Activated CD8-positive, alpha-beta memory T cell treated with anti-CD3 and anti-CD28 coated beads for 4 hours (primary cell): ENCODE results near the gene GCSAM.

Experiments used
- DNase-seq, 2 donors: peaks; one replicate each; pipeline ENCODE4 v3.0.0-alpha.2; 2020; ENCODE audit warnings: low read depth in 2 of 2

Gene GCSAM

DNA sequence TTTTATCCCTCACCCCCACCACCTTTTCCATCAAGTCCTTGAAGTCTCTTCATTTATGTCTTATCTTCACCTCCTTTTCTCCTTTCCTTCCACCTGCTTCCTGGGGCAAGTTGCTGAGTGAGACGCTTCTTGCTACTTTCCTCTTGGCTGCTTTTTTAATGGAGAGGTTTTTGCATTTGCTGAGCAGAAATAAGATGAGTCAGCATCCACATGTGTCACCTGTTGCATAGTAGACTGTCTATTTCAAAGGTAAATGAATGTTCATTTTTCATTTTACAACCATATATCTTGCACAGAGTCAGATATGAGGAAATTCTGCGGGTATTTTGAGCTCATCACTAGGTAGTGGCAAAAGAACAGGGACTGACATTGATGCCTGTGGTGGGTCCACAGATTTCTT is 28.3 kb downstream of the GCSAM start:
- no peak for DNase-seq

DNA sequence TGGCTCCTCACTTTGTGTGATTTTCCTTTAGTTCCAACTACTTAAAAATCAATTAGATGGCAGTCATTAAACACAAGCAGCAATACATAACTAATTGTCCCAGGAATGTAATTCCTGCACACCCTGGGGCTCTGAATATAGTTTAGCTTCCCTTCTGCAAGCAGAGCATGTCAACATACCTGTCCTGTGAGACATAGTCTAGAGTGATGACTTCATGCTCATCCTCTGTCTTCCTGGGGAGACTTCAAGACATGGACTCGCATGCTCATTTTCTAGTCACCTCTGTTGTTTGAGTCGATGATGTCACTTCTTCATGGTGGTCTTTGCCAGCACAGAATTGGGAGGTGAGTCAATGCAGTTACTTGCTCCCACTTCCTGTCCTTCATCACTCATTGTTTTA is 31.1 kb downstream of the GCSAM start:
- DNase-seq, result no peak

- DNase-seq, result no peak
Measured at GRCh38 chr3:112097378-112097777, 35.7 kb downstream of the GCSAM start.

- no peak for DNase-seq
Measured at GRCh38 chr3:112096176-112096575, 36.9 kb downstream of the GCSAM start.

- no peak for DNase-seq
Measured at GRCh38 chr3:112095731-112096130, 37.3 kb downstream of the GCSAM start.

GRCh38 chr3:112093180-112093522 is 39.9 kb downstream of the GCSAM start:
- no peak for DNase-seq

DNA sequence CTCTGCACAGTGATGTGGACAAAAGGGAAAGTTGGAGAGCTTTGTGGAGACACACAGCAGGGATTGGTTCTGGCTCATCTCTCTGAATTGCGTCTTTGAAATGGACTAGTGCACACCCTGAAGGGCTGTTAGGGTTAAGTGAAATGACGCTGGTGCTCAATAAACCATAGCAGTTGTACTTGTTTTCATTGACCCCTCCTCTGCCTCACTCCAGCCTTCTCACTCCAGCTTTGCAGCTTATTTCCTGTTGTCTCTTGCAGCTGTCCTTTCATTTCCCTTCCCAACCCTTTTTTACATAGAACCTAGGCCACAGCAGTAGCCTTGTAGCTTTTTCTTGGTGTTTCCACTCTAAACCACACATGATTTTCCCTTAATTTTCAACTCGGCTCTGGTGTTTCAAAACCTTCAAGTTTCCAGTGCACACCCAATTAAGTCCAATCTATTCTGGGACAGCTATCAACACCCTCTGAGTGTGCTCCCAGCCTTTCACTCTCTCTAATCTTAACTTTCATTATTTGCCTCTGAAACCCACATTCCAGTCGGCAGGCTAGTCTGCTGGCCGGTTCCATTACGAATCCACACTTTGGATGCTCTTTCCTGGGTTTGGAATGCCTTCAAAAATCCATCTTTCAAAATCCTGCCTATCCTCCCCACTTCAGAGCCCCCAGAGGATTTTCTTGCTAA is 40.4 kb downstream of the GCSAM start:
- no peak for DNase-seq

DNA sequence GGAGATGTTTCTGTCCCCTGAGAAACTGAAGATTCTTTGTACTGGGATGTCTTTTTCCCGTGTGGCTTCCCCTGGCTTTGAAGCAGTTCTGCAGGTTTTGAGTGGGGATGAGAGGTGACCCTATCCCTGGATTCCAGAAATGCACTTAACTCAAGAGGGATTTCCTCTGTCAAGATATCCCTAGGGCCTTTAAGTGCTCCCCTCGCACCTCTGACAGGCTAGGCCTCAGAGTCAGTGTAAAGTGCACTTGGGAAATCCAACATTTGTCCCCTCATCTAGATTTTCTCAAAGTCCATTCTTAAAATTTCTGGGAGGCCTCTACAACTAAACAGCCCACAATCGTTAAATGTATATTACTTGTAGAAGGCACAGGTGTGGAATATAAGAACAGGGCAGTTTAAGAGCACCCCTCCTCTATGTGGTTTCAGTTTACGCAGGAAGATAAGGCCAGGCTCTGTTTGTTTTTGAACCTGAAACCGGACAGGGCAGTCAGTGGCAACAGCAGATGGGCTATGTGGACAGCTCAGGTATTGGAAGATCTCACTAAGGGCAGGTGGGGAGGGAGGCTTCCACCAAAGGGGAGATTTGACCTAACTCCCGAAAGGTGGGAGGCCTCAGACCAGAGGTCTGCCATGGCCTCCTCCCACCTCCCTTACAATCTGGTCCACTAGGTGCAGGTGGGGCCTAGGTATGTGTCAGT is 42.0 kb downstream of the GCSAM start:
- no peak for DNase-seq

- DNase-seq, result no peak
Measured at GRCh38 chr3:112089956-112090886, 42.8 kb downstream of the GCSAM start.

- no peak for DNase-seq
Measured at GRCh38 chr3:112088944-112089343, 44.1 kb downstream of the GCSAM start.

DNA sequence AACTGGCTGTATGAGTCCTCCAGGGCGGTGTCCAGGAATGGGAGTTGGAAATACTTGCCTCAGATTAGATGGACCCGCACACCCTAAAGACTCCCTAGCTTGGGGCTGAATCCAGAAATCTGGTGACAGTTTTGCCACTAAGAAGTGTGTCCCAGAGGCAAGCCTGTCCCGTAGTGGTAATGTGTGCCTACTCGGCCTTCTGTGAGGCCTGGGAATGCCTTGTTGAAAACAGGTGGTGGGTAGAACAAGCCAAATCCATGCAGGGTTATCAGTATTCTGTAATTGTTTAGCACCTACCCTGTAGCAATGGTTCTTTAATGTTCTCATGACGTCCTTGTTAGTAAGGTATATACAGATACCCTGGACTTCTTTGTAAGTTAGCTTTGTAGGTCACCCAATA is 45.3 kb downstream of the GCSAM start:
- no peak for DNase-seq

- DNase-seq, result no peak
Measured at GRCh38 chr3:112086875-112087524, 46.0 kb downstream of the GCSAM start.

DNA sequence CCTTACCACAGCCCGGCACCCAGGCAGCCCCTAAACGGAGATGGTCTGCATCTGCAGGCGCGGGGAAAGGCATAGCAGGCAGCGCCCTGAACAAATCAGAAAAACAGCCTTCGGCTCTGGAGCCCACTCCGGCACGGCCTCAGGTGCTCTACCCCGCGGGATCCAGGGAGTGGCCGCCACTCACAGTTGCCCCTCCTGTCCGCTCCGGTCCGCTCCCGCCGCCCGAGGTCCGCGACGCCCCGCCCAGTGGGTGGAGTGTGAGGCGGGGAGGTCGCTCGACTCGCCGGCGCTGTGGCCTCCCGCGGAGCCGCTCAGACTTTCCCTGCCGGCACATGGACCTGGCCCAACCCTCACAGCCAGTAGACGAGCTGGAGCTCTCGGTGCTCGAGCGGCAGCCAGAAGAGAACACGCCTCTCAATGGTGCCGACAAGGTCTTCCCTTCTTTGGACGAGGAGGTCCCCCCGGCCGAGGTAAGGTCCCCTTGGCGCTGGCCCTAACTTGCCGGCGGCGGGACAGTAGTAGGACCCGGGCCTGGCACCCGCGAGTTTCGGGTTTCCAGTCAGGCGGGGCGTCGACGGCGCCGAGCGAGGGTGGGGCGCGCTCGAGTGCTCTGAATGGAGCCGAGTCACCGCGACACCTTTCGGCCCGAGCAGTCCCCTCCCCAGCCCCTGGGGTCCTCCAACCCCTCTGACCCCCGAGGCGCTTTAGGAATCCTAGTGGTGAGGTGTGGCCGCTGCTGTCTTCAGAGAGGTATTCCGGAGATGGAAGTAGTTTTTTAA is 46.8 kb downstream of the GCSAM start, which contains the start of gene C3orf52:
Gene C3orf52 (plus strand): TSS at position 314 of the 779 bp plus-strand sequence. CDS start 19 bp downstream, at position 333.
- DNase-seq, result peak; percentile 11 to 13

GRCh38 chr3:112085735-112086075 is 47.3 kb downstream of the GCSAM start:
- DNase-seq, result no peak

DNA sequence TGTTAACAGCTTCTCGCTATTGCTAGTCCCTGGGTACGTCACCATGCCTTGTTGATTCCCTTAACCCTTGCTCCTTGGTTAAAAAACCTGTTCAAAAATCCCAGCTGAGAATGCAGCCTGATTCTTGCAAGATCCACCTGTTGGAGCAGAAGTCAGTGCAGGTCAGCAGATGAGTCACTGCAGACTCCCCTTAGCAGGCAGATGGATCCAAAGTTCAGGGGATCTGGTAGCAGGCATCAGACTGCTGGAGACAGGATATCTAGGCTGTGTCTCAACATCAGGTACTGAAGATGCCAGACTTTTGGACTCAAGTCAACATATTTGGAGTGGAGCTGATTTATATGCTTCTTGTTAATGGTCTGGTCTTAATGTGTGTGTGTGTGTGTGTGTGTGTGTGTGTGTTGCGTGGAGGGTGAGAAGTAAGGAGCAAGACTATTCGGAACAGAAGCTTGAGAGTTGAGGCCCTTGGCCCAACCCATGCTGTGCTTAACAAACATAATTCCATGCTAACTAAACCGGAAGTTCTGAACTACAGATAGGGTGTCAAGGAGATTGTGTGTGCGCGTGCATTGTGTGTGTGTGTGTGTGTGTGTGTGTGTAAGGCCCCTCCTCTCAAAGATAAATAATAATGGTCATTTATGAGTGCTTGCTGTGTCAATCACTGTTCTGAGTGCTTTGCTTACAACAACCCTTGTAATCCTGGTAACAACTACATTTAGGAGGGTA is 47.9 kb downstream of the GCSAM start:
- no peak for DNase-seq

DNA sequence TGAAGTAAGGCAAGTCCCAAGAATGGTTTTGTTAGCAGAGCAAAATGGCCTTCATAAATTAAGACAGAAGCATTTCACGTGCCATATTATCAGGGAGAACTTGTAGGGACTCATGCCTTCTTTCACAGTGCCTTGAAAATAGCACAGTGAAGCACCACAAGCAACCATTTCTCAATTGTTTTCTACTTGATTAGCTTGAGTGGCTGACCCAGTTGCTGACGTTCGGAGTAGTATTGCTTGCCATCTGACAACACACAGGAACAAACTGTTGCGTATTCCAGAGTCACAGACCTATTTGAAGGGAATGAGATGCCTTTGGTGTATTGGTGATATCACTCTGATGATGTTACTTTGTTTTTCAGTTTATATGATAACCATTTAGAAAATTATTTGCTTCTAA is 49.8 kb downstream of the GCSAM start:
- DNase-seq, result no peak

GRCh38 chr3:112078125-112079083 is 54.6 kb downstream of the GCSAM start:
- no peak for DNase-seq

DNA sequence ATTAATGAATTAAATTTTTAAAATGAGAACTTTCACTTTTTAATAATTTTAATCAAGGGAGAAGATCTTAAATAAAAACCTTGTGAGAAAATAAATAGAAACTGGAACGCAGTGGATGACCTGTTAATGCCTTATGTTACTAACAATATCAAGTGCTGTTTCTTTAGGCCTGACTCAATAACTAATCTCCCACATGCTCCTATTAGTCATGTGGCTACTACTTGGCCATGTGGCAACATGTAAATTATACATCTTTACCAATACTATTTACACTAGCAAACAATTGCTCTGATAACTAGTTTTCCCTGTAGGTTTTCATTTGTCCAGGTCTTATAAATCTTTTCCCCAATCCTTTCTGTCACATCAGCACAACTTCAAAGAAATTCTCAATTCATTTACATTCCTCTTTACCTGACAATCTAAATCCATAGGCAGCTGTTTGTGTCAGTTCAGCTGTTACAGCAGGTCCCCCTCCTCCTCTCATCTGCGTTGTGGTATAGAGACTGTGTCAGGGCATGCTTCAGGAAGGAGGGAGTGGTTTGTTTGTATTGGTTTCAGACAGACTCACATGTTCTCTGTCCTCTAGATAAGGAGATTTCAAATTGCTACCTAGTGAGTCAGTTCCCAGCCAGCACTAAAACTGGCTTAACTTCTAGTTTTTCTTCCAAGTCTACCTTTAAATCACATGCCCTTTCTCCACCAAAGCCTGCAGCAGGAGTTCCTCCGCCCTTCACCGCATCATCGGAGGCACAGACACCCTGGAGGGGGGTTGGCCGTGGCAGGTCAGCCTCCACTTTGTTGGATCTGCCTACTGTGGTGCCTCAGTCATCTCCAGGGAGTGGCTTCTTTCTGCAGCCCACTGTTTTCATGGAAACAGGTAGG is 58.2 kb downstream of the GCSAM start:
- no peak for DNase-seq
